A673 (cell line): ENCODE measurements around the gene ERI3.

Experiments
- EZH2 ChIP-seq: fragments of 200-600 bp; sonication (generic); IDR thresholded peaks from 2 replicates; pipeline ENCODE4 v1.6.1; 2017; ENCODE audit warnings: borderline replicate concordance, low read depth, mild to moderate bottlenecking, mixed read lengths, antibody characterized with exemption, low read length; ENCODE audit not compliant: poor library complexity, severe bottlenecking
- TF ChIP-seq, protein P1 (sequence below): fragments of 300-800, 200-600 bp; sonication (generic); conservative IDR thresholded peaks from 2 replicates; pipeline ENCODE4 v1.5.1; 2017; ENCODE audit warnings: low read depth, mild to moderate bottlenecking, antibody characterized with exemption, low read length, moderate library complexity, mixed read lengths

DNA sequence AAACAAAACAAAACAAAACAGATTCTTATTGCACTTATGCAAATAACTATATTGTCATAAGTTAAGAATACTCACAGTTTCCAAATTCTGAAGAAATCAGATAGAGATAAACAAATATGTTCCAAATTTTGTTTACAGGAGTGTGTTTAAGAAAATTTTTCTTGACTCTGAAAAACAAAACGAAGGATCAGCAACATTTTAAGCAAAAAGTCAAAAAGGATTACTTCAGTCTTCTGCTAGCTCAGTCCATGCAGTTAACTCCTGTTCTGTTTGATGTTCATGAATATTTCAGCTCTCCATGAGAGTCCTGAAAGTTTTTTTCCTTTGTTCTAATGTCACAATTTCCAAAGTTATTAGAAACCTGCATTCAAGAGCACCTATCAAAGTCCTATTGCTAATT is 180.4 kb downstream of the ERI3 start:
- TF ChIP-seq, protein P1, sequence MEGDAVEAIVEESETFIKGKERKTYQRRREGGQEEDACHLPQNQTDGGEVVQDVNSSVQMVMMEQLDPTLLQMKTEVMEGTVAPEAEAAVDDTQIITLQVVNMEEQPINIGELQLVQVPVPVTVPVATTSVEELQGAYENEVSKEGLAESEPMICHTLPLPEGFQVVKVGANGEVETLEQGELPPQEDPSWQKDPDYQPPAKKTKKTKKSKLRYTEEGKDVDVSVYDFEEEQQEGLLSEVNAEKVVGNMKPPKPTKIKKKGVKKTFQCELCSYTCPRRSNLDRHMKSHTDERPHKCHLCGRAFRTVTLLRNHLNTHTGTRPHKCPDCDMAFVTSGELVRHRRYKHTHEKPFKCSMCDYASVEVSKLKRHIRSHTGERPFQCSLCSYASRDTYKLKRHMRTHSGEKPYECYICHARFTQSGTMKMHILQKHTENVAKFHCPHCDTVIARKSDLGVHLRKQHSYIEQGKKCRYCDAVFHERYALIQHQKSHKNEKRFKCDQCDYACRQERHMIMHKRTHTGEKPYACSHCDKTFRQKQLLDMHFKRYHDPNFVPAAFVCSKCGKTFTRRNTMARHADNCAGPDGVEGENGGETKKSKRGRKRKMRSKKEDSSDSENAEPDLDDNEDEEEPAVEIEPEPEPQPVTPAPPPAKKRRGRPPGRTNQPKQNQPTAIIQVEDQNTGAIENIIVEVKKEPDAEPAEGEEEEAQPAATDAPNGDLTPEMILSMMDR = no peak
- no peak for TF ChIP-seq EZH2
